Measurements from ENCODE around the gene SPEM3.

- no peak for TF ChIP-seq POLR2A (IDR thresholded peaks at IDR 0.05)
- TF ChIP-seq CTCF (IDR thresholded peaks at IDR 0.05) = no peak
- no peak for TF ChIP-seq POLR2AphosphoS5 (IDR thresholded peaks at IDR 0.05; ENCODE audit: insufficient read depth in 1 of 2, low read depth in 1 of 2)
Measured at GRCh38 chr17:7392696-7393612, 35.7 kb upstream of the SPEM3 start.

Data from vagina (tissue), 2 donors.